ENCODE results near the gene ZFP57.

DNA sequence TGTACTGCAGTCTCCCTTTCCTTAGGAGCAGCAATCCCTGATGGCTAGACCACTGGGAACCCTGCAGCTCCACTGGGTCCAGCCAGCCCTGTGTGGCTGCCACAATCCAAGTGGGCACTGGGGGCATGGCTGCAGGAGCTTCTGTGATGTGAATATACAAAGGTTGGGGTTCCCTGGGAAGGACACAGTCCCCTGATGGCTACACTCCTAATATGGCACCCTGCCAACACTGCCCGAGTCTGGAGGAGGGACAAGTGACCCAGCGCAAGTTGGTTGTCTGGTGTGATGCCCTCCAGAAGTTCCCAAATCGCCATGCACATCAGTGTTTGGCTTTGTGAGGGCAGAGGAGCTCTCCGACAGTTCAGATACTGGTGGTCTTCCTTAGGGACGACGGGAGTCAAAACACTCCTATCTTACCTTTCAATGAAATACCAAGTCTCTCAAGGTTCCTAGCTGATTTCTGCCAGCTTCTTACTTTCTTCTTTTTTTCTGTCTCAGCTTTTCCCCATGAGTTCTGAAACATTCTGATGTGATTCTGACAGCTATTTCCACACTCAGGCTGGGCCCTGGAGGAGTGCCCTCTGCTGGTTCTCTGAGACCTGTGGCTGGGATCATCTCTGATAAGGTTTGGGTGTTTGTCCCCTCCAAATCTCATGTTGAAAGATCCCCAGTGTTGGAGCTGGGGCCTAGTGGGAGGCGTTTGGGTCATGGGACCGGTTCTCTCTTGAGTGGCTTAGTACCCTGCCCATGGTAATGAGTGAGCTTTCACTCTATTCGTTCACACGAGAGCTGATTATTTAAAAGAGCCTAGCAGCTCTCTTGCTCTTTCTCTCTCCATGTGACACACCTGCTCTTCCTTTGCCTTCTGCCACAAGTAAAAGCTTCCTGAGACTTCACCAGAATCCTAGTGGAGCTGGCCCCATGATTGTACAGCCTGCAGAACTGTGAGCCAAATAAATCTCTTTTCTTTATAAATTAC lies 15.5 kb upstream of the ZFP57 start:
- TF ChIP-seq TAF1 (IDR thresholded peaks at IDR 0.05; ENCODE audit: low read depth) (no peak), EP300 (IDR thresholded peaks at IDR 0.05; ENCODE audit: borderline replicate concordance) (no peak), MAX (IDR thresholded peaks at IDR 0.05) (no peak), ZBTB7A (IDR thresholded peaks at IDR 0.05; ENCODE audit: low read depth) (no peak), RAD21 (IDR thresholded peaks at IDR 0.05; ENCODE audit: low read depth) (no peak), CREB1 (IDR thresholded peaks at IDR 0.05; ENCODE audit: low read depth) (no peak), USF1 (IDR thresholded peaks at IDR 0.05) (no peak), EGR1 (IDR thresholded peaks at IDR 0.05) (no peak), NFIC (IDR thresholded peaks at IDR 0.05) (peak; percentile 43; the same call in 1 of the 2 replicates), CEBPB (IDR thresholded peaks at IDR 0.05) (no peak), FOXM1 (IDR thresholded peaks at IDR 0.05; ENCODE audit: borderline replicate concordance, low read depth) (no peak), YY1 (IDR thresholded peaks at IDR 0.05; ENCODE audit: low read depth) (no peak)
- TF ChIP-seq, protein P1, sequence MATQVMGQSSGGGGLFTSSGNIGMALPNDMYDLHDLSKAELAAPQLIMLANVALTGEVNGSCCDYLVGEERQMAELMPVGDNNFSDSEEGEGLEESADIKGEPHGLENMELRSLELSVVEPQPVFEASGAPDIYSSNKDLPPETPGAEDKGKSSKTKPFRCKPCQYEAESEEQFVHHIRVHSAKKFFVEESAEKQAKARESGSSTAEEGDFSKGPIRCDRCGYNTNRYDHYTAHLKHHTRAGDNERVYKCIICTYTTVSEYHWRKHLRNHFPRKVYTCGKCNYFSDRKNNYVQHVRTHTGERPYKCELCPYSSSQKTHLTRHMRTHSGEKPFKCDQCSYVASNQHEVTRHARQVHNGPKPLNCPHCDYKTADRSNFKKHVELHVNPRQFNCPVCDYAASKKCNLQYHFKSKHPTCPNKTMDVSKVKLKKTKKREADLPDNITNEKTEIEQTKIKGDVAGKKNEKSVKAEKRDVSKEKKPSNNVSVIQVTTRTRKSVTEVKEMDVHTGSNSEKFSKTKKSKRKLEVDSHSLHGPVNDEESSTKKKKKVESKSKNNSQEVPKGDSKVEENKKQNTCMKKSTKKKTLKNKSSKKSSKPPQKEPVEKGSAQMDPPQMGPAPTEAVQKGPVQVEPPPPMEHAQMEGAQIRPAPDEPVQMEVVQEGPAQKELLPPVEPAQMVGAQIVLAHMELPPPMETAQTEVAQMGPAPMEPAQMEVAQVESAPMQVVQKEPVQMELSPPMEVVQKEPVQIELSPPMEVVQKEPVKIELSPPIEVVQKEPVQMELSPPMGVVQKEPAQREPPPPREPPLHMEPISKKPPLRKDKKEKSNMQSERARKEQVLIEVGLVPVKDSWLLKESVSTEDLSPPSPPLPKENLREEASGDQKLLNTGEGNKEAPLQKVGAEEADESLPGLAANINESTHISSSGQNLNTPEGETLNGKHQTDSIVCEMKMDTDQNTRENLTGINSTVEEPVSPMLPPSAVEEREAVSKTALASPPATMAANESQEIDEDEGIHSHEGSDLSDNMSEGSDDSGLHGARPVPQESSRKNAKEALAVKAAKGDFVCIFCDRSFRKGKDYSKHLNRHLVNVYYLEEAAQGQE (IDR thresholded peaks at IDR 0.05; ENCODE audit: low read depth): no peak

All from Ishikawa (cell line).